Upper lobe of left lung (tissue), 4 donors: Measurements from ENCODE around the gene GMDS.

Source experiments
- POLR2A ChIP-seq, 4 donors: fragments of 450-650 bp; IDR thresholded peaks; one replicate each; pipeline ENCODE4 v1.5.1; 2016 to 2017; ENCODE audit warnings: antibody characterized with exemption in 4 of 4, mild to moderate bottlenecking in 2 of 4
- POLR2AphosphoS5 ChIP-seq, 2 donors: sonication (generic); formaldehyde crosslinking; IDR thresholded peaks; one replicate each; pipeline ENCODE4 v1.5.1; 2017; ENCODE audit warnings: antibody characterized with exemption in 2 of 2

DNA sequence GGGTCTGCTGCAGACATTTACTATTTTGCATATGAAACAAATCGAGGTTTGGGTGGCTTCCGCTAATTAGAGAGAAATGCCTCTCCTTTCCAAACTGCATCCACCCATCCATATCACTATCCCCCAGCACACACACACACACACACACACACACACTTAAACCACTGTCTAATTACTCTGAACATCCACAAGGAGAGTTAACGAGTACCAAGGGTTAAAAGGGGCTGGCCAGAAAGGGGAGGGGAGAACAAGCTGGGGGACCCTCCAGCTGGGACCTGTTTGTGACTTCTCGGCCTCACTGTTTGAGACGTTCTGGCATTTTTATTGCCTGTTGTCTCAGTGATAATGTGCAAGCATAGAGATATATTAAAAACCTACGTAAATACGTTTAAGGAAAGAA lies 374.5 kb downstream of the GMDS start:
- TF ChIP-seq POLR2A (IDR thresholded peaks at IDR 0.05) (no peak), POLR2AphosphoS5 (IDR thresholded peaks at IDR 0.05) (no peak)
